Central memory CD8-positive, alpha-beta T cell (primary cell): ENCODE results near the gene SPOCK1.
"Not testable (repeated sequence)": the region's sequence is repeated elsewhere in the genome, so short reads cannot be mapped to it uniquely, and the experiment has no call there.

Source experiments
- ATAC-seq: fragments of 150-1000 bp; cut with Tn5 transposase; replicated peaks from 2 replicates; pipeline ENCODE4 v1.10.0; 2022; ENCODE audit warnings: mild to moderate bottlenecking, moderate FRiP score, moderate number of reproducible peaks; ENCODE audit not compliant: poor library complexity, severe bottlenecking; ENCODE audit errors: extremely low read depth
- DNase-seq, 2 donors: peaks; one replicate each; pipeline ENCODE4 v3.0.0; 2021; ENCODE audit warnings: low spot score in 2 of 2
- H3K27ac Mint-ChIP-seq: one replicate; pipeline ENCODE4 v1.8.0; 2022; ENCODE audit warnings: low read depth, mild to moderate bottlenecking, moderate library complexity, mixed read lengths
- H3K27me3 Mint-ChIP-seq: one replicate; pipeline ENCODE4 v1.8.0; 2022; ENCODE audit warnings: mixed read lengths
- H3K36me3 Mint-ChIP-seq: one replicate; pipeline ENCODE4 v1.8.0; 2022; ENCODE audit warnings: mild to moderate bottlenecking, moderate library complexity, mixed read lengths; ENCODE audit not compliant: insufficient read depth
- H3K4me1 Mint-ChIP-seq: one replicate; pipeline ENCODE4 v1.8.0; 2022; ENCODE audit warnings: mixed read lengths
- H3K4me3 Mint-ChIP-seq: one replicate; pipeline ENCODE4 v1.8.0; 2022; ENCODE audit warnings: mild to moderate bottlenecking, moderate library complexity, mixed read lengths
- H3K9me3 Mint-ChIP-seq: one replicate; pipeline ENCODE4 v1.8.0; 2022; ENCODE audit warnings: mixed read lengths

Gene SPOCK1

DNA sequence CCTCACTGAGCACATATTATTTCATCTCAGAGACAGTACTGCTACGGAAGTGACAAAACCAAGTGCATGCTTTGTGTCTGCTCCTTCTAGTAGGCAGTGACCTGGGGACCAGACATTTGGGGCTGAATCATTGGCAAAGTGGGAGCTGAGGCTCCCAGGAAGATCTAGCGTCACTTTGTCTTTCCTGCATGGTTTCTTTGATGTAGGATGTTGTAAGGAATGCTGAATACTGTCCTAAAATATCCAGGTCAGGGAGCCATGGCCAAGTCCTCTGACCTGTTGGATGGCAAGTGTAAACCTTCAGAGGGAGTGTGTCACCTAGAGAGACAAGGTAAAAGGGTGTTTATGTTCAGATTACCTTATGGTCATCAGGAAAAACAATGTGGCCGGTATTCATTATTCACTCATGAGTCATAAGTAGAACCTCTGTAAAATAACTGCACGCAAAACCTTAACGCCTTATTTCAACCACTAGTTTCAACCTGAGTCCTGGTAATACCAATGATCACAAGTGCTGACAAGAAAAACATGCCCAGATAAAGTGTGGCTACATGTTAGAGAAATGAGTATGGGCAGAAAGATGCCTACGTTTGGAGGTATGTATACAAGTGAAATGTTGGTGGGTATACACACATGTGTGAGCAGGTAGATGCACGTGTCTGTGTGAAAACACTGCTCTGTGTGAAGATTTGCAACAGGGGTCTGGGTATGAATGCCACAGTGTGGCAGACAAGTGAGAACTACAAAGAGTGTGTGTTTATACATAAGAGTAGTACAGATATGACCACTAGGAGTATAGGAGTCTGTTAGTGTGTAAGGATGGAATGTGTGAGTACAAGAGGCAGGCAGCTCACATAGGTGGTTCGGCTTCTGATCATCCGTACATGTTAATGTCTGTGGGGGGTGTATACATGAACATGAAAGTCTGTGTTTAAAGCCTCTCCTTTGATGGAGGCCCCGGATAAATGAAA is 263.9 kb downstream of the SPOCK1 start:
- peaks cover 37% of the 10 kb centered on the region for H3K27me3 Mint-ChIP-seq
- DNase-seq (no peak), ATAC-seq (no peak)
- H3K9me3 Mint-ChIP-seq: no peaks in the 10 kb centered on the region
- H3K27ac Mint-ChIP-seq: no peak overlapping the region
- H3K4me1 Mint-ChIP-seq: no peaks in the 10 kb centered on the region
- H3K4me3 Mint-ChIP-seq: no peak overlapping the region
- no peaks in the 10 kb centered on the region for H3K36me3 Mint-ChIP-seq

- Mint-ChIP-seq H3K4me3 (no peak overlapping the region), H3K27ac (no peak overlapping the region), H3K4me1 (no peaks in the 10 kb centered on the region), H3K36me3 (no peaks in the 10 kb centered on the region), H3K27me3 (peaks cover 37% of the 10 kb centered on the region), H3K9me3 (no peaks in the 10 kb centered on the region)
- DNase-seq (no peak), ATAC-seq (no peak)
Measured at GRCh38 chr5:137233726-137234125, 265.4 kb downstream of the SPOCK1 start.

DNA sequence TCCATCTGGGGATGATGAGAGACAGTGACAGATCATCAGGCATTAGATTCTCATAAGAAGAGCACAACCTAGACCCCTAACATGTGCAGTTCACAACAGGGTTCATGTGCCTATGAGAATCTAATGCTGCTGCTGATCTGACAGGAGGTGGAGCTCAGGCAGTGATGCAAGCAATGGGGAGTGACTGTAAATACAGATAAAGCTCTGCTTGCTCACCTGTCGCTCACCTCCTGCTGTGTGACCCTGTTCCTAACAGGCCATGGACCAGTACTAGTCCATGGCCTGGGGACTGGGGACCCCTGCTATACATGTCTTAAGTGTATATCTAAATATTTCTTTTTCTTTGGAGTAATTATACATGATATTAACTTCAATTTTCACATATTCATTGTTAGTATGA is 265.8 kb downstream of the SPOCK1 start:
- ATAC-seq: not testable (repeated sequence)

DNA sequence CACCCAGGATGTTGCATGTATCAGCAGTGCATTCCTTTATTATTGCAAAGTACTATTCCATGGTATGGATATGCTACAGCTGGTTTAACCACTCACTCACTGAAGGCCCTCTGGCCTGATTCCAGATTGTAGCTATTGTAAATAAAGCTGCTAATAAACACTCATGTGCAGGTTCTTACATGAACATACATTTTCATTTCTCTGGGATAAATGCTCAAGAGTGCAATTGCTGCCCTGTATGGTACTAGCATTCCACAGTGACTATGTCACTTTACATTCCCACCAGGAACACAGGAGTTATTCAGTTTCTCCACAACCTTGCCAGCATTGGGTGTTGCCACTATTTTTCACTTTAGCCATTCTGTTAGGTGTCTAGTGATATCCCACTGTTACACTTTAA is 267.6 kb downstream of the SPOCK1 start:
- H3K4me3 Mint-ChIP-seq: no peak overlapping the region
- no peaks in the 10 kb centered on the region for H3K4me1 Mint-ChIP-seq
- ATAC-seq: no peak
- H3K27ac Mint-ChIP-seq: no peak overlapping the region
- H3K9me3 Mint-ChIP-seq: no peaks in the 10 kb centered on the region
- H3K27me3 Mint-ChIP-seq: peaks cover 22% of the 10 kb centered on the region
- H3K36me3 Mint-ChIP-seq: no peaks in the 10 kb centered on the region
- DNase-seq: no peak

More for the DNA sequence above, 265.8 kb downstream of the SPOCK1 start:
- H3K27ac Mint-ChIP-seq, H3K36me3 Mint-ChIP-seq, H3K4me3 Mint-ChIP-seq, H3K4me1 Mint-ChIP-seq, H3K9me3 Mint-ChIP-seq, DNase-seq: not testable (repeated sequence)
- H3K27me3 Mint-ChIP-seq: peaks cover 37% of the 10 kb centered on the region

GRCh38 chr5:137228816-137229215 is 270.3 kb downstream of the SPOCK1 start:
- Mint-ChIP-seq H3K27ac (no peak overlapping the region), H3K27me3 (no peaks in the 10 kb centered on the region), H3K4me1 (no peaks in the 10 kb centered on the region), H3K4me3 (no peak overlapping the region), H3K9me3 (no peaks in the 10 kb centered on the region), H3K36me3 (no peaks in the 10 kb centered on the region)
- DNase-seq (no peak), ATAC-seq (no peak)

DNA sequence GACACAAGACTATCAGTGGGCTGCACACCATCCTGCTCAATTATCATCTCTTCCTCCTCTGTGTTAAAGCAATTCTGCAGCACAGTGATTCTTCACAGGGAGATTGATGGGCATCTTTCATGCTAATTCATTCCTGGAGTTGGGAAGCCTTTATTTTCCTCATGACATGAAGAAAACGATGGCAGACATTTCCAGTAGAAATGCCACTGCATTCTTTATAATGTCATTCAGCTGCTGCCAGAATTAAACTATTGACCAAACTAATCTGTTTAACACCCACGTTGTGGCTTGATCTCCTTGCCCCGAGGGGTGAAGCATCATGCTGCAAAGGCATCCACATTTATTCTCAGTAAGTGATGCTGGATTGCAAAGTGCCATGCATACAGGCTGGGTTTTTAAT is 273.0 kb downstream of the SPOCK1 start:
- peaks cover 4% of the 10 kb centered on the region for H3K27me3 Mint-ChIP-seq
- H3K4me1 Mint-ChIP-seq: no peaks in the 10 kb centered on the region
- DNase-seq (no peak), ATAC-seq (no peak)
- H3K27ac Mint-ChIP-seq: no peak overlapping the region
- no peaks in the 10 kb centered on the region for H3K9me3 Mint-ChIP-seq
- H3K4me3 Mint-ChIP-seq: no peak overlapping the region
- no peaks in the 10 kb centered on the region for H3K36me3 Mint-ChIP-seq

- Mint-ChIP-seq H3K27ac (no peak overlapping the region), H3K9me3 (no peaks in the 10 kb centered on the region), H3K4me1 (no peaks in the 10 kb centered on the region), H3K4me3 (no peak overlapping the region), H3K36me3 (peaks cover 1% of the 10 kb centered on the region), H3K27me3 (peaks cover 20% of the 10 kb centered on the region)
- no peak for ATAC-seq
- no peak for DNase-seq
Measured at GRCh38 chr5:137223324-137224295, 275.5 kb downstream of the SPOCK1 start.

DNA sequence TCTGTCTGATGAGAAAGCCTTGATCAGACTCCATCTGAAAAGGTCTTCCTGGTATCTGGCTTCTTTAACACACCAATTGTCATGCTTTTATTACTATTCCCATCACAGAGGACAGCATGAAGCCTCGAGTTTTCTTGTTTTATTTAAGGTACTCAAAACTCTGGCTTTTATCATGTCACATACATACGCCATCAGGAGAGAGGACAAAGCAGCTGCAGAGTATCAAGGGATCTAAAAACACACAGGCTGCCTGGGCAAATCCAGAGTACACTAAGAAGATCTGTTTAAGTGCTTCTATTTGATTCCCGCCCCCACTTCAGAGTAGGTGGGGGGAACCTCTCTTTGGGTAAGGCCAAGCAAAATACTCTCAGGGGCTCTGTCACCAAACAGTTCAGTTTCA is 277.2 kb downstream of the SPOCK1 start:
- H3K9me3 Mint-ChIP-seq: no peaks in the 10 kb centered on the region
- H3K27me3 Mint-ChIP-seq: peaks cover 20% of the 10 kb centered on the region
- DNase-seq: no peak
- no peaks in the 10 kb centered on the region for H3K4me1 Mint-ChIP-seq
- ATAC-seq: no peak
- H3K36me3 Mint-ChIP-seq: peaks cover 2% of the 10 kb centered on the region
- H3K27ac Mint-ChIP-seq: no peak overlapping the region
- H3K4me3 Mint-ChIP-seq: no peak overlapping the region

GRCh38 chr5:137220523-137220927 is 278.6 kb downstream of the SPOCK1 start:
- peaks cover 20% of the 10 kb centered on the region for H3K27me3 Mint-ChIP-seq
- DNase-seq (no peak), ATAC-seq (no peak)

GRCh38 chr5:137218896-137219295 is 280.2 kb downstream of the SPOCK1 start:
- H3K27ac Mint-ChIP-seq: no peak overlapping the region
- no peak for DNase-seq
- H3K9me3 Mint-ChIP-seq: no peaks in the 10 kb centered on the region
- no peak for ATAC-seq
- H3K4me3 Mint-ChIP-seq: no peak overlapping the region
- H3K27me3 Mint-ChIP-seq: peaks cover 20% of the 10 kb centered on the region
- no peaks in the 10 kb centered on the region for H3K4me1 Mint-ChIP-seq
- H3K36me3 Mint-ChIP-seq: peaks cover 5% of the 10 kb centered on the region

More at GRCh38 chr5:137220523-137220927, 278.6 kb downstream of the SPOCK1 start:
- Mint-ChIP-seq H3K27ac (no peak overlapping the region), H3K9me3 (no peaks in the 10 kb centered on the region), H3K4me1 (no peaks in the 10 kb centered on the region), H3K36me3 (peaks cover 5% of the 10 kb centered on the region), H3K4me3 (no peak overlapping the region)

DNA sequence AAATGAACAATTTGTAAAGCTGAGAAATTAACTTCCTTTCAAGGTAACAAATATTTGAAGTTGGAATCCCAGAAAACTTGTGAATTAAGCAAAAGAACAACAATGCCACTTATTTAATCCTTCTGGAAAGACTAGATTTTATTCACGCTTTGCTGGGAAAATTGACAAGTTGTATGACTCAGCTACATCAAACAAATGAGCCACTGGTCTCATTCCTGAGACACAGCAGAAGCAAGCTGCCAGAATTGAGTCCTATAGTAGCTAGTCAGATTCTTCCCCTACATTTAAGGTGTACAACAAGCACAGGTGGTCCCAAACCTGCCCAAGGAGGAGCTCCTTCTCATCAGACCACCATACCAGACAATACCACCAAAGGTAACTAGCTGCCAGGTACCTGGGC is 280.7 kb downstream of the SPOCK1 start:
- DNase-seq (no peak), ATAC-seq (no peak)
- Mint-ChIP-seq H3K27ac (no peak overlapping the region), H3K4me3 (no peak overlapping the region), H3K9me3 (no peaks in the 10 kb centered on the region), H3K36me3 (peaks cover 5% of the 10 kb centered on the region), H3K4me1 (no peaks in the 10 kb centered on the region), H3K27me3 (peaks cover 20% of the 10 kb centered on the region)

- Mint-ChIP-seq H3K36me3 (peaks cover 5% of the 10 kb centered on the region), H3K9me3 (no peaks in the 10 kb centered on the region), H3K4me1 (no peaks in the 10 kb centered on the region), H3K27ac (no peak overlapping the region), H3K27me3 (peaks cover 27% of the 10 kb centered on the region), H3K4me3 (no peak overlapping the region)
- ATAC-seq: no peak
- DNase-seq: no peak
Measured at GRCh38 chr5:137217599-137218200, 281.4 kb downstream of the SPOCK1 start.
